Measurements from ENCODE around the gene KRT86.
"Not testable (repeated sequence)": the region's sequence is repeated elsewhere in the genome, so short reads cannot be mapped to it uniquely, and the experiment has no call there.

Gene KRT86

DNA sequence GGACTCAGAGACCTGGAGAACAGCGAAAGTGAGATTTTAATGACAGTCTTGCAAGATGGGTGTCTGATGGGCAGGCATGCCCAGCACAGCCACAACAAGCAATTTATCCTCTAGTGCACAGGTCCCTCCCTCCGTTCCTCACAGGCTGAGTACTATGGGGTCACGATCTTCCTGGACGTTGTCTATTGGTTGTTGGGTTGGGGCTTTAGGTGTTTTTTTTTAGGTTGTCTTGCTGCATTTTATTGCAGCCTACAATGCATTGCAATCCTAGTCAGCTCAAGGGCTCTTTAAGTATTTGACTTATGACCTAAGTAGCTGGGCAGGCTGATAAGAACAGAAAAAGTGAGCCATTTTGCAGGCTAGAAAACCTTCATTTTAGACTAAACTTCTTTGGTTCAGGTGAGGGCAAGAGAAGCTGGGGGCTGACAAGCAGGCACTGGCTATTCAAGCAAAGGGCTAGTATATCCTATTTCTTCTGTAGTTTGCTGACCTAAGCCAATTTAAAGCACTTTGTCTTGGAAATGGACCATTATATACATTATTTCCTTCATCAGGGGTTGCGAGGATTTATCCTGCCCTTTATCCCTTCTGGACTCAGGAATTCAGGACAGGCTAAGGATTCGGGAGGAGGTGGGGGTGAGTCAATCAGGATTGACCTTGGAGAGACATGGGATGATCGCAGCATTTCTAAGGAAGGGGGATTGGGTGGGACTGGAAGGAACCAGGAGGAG lies 35.4 kb upstream of the KRT86 start:
- no peak for DNase-seq (ENCODE audit: low read depth)
- TF ChIP-seq, protein P1, sequence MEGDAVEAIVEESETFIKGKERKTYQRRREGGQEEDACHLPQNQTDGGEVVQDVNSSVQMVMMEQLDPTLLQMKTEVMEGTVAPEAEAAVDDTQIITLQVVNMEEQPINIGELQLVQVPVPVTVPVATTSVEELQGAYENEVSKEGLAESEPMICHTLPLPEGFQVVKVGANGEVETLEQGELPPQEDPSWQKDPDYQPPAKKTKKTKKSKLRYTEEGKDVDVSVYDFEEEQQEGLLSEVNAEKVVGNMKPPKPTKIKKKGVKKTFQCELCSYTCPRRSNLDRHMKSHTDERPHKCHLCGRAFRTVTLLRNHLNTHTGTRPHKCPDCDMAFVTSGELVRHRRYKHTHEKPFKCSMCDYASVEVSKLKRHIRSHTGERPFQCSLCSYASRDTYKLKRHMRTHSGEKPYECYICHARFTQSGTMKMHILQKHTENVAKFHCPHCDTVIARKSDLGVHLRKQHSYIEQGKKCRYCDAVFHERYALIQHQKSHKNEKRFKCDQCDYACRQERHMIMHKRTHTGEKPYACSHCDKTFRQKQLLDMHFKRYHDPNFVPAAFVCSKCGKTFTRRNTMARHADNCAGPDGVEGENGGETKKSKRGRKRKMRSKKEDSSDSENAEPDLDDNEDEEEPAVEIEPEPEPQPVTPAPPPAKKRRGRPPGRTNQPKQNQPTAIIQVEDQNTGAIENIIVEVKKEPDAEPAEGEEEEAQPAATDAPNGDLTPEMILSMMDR (IDR thresholded peaks at IDR 0.05; ENCODE audit: insufficient read depth, low read depth, low read length, missing control alignments), result no peak
- no peak overlapping the region for H3K4me3 ChIP-seq (ENCODE audit: low read depth, low read length)

DNA sequence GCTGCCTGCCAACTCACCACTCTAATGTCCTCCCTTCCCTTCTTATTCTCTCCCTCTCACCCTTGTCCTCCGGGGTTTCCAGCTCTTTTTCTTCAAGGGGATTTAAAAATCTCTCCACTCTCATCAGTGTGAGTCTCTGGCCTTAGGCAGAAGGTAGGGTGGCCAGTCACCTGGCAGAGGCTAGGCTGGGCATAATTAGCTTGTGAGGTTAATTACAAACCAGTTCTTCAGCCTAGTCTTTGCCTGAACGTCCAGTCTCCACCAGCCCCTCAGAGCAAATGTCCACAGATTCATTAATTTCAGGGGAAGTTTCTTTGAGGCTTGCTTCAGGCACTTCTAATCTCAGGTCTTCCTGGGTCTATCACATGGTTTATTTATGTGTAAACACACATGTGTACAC lies 34.7 kb upstream of the KRT86 start:
- TF ChIP-seq, protein P1 (IDR thresholded peaks at IDR 0.05; ENCODE audit: insufficient read depth, low read depth, low read length, missing control alignments), result no peak
- DNase-seq (ENCODE audit: low read depth), result no peak
- no peak overlapping the region for H3K4me3 ChIP-seq (ENCODE audit: low read depth, low read length)

DNA sequence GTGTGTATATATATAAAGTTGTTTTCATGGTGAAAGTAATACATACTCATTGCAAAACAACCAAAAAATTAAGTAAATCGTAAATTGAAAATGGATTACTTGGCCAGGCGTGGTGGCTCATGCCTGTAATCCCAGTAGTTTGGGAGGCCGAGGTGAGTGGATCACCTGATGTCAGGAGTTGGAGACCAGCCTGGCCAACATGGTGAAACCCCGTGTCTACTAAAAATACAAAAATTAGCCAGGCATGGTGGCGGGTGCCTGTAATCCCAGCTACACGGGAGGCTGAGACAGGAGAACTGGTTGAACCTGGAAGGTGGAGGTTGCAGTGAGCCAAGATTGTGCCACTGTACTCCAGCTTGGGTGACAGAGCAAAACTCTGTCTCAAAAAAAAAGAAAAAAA lies 34.2 kb upstream of the KRT86 start:
- DNase-seq (ENCODE audit: low read depth); H3K4me3 ChIP-seq (ENCODE audit: low read depth, low read length): not testable (repeated sequence)

DNA sequence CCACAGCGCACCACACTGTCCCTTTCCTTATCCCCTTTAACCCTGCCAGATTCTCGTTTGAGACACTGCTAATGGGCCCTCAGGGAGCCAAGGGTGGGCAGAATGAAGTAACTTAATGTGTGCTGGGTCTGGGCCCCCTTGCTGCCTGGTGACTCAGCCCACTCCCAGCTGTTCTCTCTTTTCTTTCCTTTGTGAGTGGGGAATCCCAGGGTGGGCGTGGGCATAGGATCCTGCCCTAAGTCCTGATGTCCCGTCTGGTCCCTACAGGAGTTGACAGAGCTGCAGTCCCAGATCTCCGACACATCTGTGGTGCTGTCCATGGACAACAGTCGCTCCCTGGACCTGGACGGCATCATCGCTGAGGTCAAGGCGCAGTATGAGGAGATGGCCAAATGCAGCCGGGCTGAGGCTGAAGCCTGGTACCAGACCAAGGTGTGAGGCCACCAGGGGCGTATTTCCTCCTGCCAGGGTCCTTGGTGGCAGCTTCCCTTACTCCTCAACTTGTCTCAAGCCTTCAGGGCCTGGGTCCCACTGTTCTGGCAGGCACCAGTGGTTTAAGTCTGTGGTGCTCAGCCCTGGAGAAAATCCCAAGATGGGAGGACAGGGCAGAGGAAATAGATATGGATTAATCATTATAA lies 33.1 kb upstream of the KRT86 start:
- TF ChIP-seq, protein P1 (IDR thresholded peaks at IDR 0.05; ENCODE audit: insufficient read depth, low read depth, low read length, missing control alignments), result no peak
- DNase-seq (ENCODE audit: low read depth), result no peak
- H3K4me3 ChIP-seq (ENCODE audit: low read depth, low read length), result no peak overlapping the region

DNA sequence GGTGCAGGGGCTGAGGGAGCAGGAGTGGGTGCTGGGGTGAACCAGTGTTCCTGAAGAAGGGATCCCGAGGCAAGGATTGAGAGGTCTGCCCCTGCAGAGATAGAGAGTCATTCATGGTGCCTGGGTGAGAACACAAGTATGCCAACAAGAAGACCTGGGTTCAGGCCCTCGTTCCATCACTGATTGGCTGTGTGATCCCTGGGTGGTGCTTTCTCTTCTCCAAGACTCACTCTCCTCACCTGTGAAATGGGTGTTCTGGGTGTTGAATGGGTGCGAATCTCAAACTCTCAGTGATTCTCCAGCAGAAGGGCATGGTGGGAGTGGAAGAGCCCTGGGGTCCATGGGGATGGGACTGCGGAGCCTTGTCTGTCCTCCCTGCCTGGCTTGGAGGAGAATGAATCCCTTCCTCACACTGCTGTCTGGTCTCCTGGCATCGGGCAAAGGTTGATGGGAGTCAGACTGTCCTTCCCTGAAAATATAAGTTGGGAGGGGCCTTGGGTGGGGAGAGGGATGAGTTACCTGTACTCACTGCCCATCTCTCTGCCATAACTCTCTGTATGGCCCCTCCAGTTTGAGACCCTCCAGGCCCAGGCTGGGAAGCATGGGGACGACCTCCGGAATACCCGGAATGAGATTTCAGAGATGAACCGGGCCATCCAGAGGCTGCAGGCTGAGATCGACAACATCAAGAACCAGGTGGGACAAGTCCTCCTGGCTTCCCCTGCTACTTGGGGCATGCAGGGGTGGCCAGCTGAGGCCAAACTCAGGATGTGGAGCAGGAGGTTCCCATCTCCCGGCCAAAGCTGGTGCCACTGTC lies 31.8 kb upstream of the KRT86 start:
- no peak overlapping the region for H3K4me3 ChIP-seq (ENCODE audit: low read depth, low read length)
- no peak for DNase-seq (ENCODE audit: low read depth)
- TF ChIP-seq, protein P1 (IDR thresholded peaks at IDR 0.05; ENCODE audit: insufficient read depth, low read depth, low read length, missing control alignments), result no peak

DNA sequence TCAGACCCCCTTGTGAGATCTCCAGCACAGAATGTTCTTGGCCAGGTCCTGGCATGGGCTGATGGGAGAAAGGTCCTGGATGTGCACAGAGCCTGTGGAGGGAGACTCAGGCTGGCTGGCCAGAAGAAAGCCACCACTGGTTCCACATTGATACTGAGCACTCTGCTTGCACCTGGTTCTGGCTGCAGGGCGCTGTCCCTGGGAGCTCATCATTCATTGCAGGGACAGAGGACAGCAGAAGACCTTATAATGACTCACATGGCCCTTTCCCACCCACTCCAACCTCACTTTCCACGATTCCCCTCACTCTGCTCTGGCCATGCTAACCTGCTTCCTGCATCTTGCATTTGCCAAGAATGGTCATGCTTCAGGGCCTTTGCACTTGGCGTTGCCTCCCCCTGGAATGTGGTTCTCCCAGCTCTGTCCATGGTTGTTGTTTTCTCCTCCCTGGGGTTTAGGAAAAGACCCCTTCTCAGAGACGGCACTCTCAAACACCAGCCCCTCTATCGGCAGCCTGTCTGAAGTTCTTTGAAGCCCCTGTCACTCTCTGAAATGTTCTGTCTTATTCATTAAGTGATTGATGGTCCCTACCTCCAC lies 31.1 kb upstream of the KRT86 start:
- no peak for DNase-seq (ENCODE audit: low read depth)

More for the DNA sequence above, 31.1 kb upstream of the KRT86 start:
- peak overlapping the region; percentile 50 for H3K4me3 ChIP-seq (ENCODE audit: low read depth, low read length)
- TF ChIP-seq, protein P1 (IDR thresholded peaks at IDR 0.05; ENCODE audit: insufficient read depth, low read depth, low read length, missing control alignments), result no peak
